ENCODE data around the gene PSMA2.

GRCh38 chr7:42972699-42973500 is 40.9 kb upstream of the PSMA2 start:
- TF ChIP-seq CTCF (conservative IDR thresholded peaks at IDR 0.05 in 1 of 2, IDR thresholded peaks at IDR 0.05 in 1 of 2; ENCODE audit: low read depth in 1 of 2, low read length in 2 of 2) (no peak), EZH2 (IDR thresholded peaks at IDR 0.05; ENCODE audit: low read length, missing control alignments) (no peak)

Measured in fibroblast of lung (primary cell).